LNCaP clone FGC (cell line): ENCODE measurements around the gene ATP10D.

Experiments used
- DNase-seq: peaks from one replicate; pipeline ENCODE4 v3.0.0-alpha.2; 2011; ENCODE audit warnings: low read depth
- H3K4me3 ChIP-seq: 2 replicates; pipeline ENCODE4 v1.5.1; 2011; ENCODE audit warnings: mild to moderate bottlenecking, low read depth, low read length, control low read depth
- CTCF ChIP-seq: IDR thresholded peaks from 2 replicates; pipeline ENCODE4 v1.5.1; 2012; ENCODE audit warnings: mild to moderate bottlenecking; ENCODE audit not compliant: control insufficient read depth, insufficient read depth; ENCODE audit errors: extremely low read depth

The ATP10D gene

DNA sequence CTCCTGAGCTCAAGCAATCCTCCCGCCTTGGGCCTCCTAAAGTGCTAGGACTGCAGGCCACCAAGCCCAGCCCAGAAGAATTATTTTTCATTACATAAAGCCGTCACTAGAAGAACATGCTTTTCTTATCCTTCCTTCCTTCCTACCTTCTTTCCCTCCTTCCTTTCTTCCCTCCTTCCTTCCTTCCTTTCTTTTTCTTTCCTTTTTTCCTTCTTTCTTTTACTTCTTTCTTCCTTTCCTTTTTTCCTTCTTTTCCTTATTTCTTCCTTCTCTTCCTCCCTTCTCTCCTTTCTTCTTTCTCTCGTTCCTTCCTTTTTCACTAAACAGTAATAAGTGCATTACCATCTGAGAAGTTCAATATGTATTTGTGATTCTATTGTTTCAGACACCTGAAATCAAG, 121.4 kb downstream of the ATP10D start:
- DNase-seq: no peak
- no peak for TF ChIP-seq CTCF
- no peak overlapping the region for H3K4me3 ChIP-seq

- no peak for DNase-seq
- H3K4me3 ChIP-seq: no peak overlapping the region
- TF ChIP-seq CTCF: no peak
These were observed 127.3 kb downstream of the ATP10D start for GRCh38 chr4:47612116-47613023.

DNA sequence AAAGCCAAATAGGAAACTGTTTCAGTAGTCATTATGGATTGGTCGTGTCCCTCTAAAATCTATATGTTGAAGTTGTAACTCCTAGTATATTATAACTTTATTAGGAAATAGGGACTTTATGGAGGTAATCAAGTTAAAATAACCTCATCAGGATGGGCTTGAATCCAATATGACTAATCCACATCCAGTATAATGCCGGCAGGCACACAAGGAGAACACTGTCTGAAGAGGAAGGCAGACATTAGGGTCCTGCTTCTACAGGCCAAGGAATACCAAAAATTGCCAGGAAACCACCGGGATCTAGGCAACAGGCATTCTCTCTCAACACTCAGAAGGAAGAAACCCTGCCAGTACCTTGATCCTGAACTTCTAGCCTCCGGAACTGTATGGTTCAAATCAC, 130.3 kb downstream of the ATP10D start:
- DNase-seq: no peak
- TF ChIP-seq CTCF: no peak
- H3K4me3 ChIP-seq: no peak overlapping the region

DNA sequence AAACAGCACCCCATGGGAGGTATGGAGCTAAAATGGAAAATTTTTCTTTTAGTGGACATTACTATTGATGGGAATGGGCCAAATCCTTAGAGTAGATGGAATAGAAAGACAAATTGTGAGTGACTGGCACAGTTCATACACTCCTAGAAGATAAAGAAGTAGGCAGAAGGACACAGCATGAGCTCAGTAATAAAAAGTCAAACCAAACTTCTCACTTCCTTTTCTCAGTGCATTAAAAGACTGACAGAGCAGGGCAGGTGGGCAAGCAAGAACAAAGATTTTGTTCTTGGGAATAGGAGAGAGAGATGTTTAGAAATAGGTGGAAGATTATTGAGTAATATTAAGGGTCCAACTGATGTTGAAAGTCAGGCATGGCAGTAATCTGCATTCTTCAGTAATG, 132.5 kb downstream of the ATP10D start:
- no peak for DNase-seq
- no peak overlapping the region for H3K4me3 ChIP-seq
- no peak for TF ChIP-seq CTCF

DNA sequence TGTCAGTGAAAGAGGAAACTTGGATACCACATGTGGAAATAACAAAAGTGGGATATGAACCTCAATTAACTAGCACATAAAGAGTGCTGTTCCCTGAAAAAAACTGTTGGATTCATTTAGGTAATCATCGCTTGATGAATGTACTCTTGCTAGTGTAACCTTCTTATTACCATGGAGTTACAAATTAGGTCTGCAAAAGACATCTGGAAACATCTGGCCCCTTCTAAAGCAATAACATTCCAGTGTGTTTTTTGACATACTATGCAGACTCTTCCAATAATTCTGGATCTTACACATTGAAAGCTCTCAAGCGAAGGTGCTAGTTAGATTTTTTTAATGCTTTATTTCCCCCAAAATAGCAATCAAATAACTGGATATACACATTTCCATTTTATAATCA, 134.6 kb downstream of the ATP10D start:
- no peak for DNase-seq
- H3K4me3 ChIP-seq: no peak overlapping the region
- no peak for TF ChIP-seq CTCF

GRCh38 chr4:47621181-47621580, 136.1 kb downstream of the ATP10D start:
- no peak overlapping the region for H3K4me3 ChIP-seq

More at GRCh38 chr4:47621181-47621580, 136.1 kb downstream of the ATP10D start:
- DNase-seq: no peak
- TF ChIP-seq CTCF: no peak
